HG02852 (cell line): ENCODE measurements around the gene PTPRH.

Experiments used
- ATAC-seq: cut with Tn5 transposase; IDR thresholded peaks from one replicate; pipeline ENCODE4 v1.9.1; 2021; ENCODE audit warnings: mild to moderate bottlenecking, moderate library complexity; ENCODE audit not compliant: unreplicated experiment

PTPRH gene

GRCh38 chr19:55246462-55247451 lies 37.5 kb upstream of the PTPRH start:
- no peak for ATAC-seq

- no peak for ATAC-seq
These were observed 36.1 kb upstream of the PTPRH start for GRCh38 chr19:55245236-55245904.

GRCh38 chr19:55244004-55244680 lies 34.8 kb upstream of the PTPRH start:
- ATAC-seq, result no peak

- ATAC-seq, result no peak
These were observed 33.2 kb upstream of the PTPRH start for GRCh38 chr19:55242517-55242916.

- ATAC-seq, result no peak
These were observed 32.7 kb upstream of the PTPRH start for GRCh38 chr19:55241935-55242464.

- ATAC-seq, result no peak
These were observed 32.0 kb upstream of the PTPRH start for GRCh38 chr19:55241143-55241934.

- ATAC-seq, result no peak
These were observed 31.4 kb upstream of the PTPRH start for GRCh38 chr19:55240713-55241020.

- no peak for ATAC-seq
These were observed 29.7 kb upstream of the PTPRH start for GRCh38 chr19:55239004-55239403.

GRCh38 chr19:55238030-55238429 lies 28.7 kb upstream of the PTPRH start:
- ATAC-seq, result no peak

- no peak for ATAC-seq
These were observed 23.7 kb upstream of the PTPRH start for GRCh38 chr19:55232986-55233385.

GRCh38 chr19:55232286-55232602 lies 22.9 kb upstream of the PTPRH start:
- ATAC-seq, result no peak

GRCh38 chr19:55231391-55232285 lies 22.3 kb upstream of the PTPRH start:
- no peak for ATAC-seq

GRCh38 chr19:55230780-55231179 lies 21.5 kb upstream of the PTPRH start:
- no peak for ATAC-seq

GRCh38 chr19:55230329-55230728 lies 21.0 kb upstream of the PTPRH start:
- ATAC-seq, result no peak

- no peak for ATAC-seq
These were observed 20.5 kb upstream of the PTPRH start for GRCh38 chr19:55229789-55230182.

- no peak for ATAC-seq
These were observed 20.0 kb upstream of the PTPRH start for GRCh38 chr19:55229145-55229788.

- no peak for ATAC-seq
These were observed 19.2 kb upstream of the PTPRH start, which contains the start of gene TMEM86B for GRCh38 chr19:55228403-55229031. TMEM86B (minus strand) TSS chr19:55228763; CDS start chr19:55228741, 22 bp downstream.

GRCh38 chr19:55228015-55228391 lies 18.7 kb upstream of the PTPRH start:
- ATAC-seq, result no peak
